ENCODE results near the gene CXorf65. TPM values are rescaled to one million over a fixed set of nuclear protein-coding genes. Genes with fewer than 3 reads are reported as not detected.

CXorf65 gene
- total and polyA plus RNA-seq, 11 donors: not detected

DNA sequence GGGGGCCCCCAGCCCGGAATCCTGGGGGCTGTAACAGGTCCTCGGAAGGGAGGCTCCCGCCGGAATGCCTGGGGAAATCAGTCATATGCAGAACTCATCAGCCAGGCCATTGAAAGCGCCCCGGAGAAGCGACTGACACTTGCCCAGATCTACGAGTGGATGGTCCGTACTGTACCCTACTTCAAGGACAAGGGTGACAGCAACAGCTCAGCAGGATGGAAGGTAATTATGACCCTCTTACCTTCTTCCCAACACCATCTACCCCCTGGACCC is 9.8 kb downstream of the CXorf65 start:
- DNase-seq: peak in 1 of 5 donors; percentile 49
- Histone ChIP-seq H3K27ac (peak overlapping the region in 6 of 12 donors; percentile 20 to 79 (median 70)), H3K9me3 (no peaks in the 10 kb centered on the region), H3K4me3 (peak overlapping the region; percentile 33 to 86 (median 62)), H3K4me1 (peaks cover 0 to 19% (median 5%) of the 10 kb centered on the region in 12 donors), H3K27me3 (peaks cover 0 to 6% (median 0%) of the 10 kb centered on the region in 9 donors), H3K36me3 (no peaks in the 10 kb centered on the region)
- TF ChIP-seq POLR2A (IDR thresholded peaks at IDR 0.05): no peak
- TF ChIP-seq, protein P1, sequence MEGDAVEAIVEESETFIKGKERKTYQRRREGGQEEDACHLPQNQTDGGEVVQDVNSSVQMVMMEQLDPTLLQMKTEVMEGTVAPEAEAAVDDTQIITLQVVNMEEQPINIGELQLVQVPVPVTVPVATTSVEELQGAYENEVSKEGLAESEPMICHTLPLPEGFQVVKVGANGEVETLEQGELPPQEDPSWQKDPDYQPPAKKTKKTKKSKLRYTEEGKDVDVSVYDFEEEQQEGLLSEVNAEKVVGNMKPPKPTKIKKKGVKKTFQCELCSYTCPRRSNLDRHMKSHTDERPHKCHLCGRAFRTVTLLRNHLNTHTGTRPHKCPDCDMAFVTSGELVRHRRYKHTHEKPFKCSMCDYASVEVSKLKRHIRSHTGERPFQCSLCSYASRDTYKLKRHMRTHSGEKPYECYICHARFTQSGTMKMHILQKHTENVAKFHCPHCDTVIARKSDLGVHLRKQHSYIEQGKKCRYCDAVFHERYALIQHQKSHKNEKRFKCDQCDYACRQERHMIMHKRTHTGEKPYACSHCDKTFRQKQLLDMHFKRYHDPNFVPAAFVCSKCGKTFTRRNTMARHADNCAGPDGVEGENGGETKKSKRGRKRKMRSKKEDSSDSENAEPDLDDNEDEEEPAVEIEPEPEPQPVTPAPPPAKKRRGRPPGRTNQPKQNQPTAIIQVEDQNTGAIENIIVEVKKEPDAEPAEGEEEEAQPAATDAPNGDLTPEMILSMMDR (IDR thresholded peaks at IDR 0.05): no peak
- no peak for ATAC-seq
- intact Hi-C loops (cut with DNase I): loop anchor here in 5 of 10 donors (2.0 to 5.0 kb wide), 4 partner anchors 28 to 86 kb away; partner anchors contain the start of gene SNX12 (in 1 of the 5)
- WGBS, 4 donors: 1 to 37% (median 7%) methylated on average over 9 of the region's 9 CpGs

DNA sequence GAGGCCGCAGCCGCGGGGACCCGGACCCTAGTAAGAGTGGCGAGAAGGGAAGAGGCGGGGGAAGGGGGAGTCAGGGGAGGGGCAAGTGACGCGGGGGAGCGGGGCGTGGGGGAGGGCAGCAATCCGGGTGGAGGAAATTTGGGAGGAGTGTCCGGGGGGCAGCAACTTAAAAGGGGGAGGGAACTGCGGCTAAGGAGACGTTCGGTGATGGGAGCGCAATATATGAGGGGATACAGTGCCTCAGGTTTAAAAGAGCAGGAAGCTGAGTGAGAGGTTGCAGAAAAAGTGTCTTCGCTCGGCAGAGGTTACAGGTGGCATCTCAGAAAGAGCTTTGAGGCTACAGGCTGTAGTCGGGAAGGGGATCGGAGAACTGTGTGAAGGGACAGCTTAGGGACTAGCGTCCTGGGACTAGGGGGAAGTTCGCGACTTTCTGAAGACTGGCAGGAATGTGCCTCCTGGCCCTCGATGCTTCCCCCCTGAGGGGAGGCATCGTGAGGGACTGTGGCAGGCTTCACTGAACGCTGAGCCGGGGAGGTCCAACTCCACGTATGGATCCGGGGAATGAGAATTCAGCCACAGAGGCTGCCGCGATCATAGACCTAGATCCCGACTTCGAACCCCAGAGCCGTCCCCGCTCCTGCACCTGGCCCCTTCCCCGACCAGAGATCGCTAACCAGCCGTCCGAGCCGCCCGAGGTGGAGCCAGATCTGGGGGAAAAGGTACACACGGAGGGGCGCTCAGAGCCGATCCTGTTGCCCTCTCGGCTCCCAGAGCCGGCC is 10.4 kb downstream of the CXorf65 start:
- peak in 1 of 5 donors; percentile 77 for DNase-seq
- TF ChIP-seq, protein P1 (IDR thresholded peaks at IDR 0.05): no peak
- TF ChIP-seq POLR2A (IDR thresholded peaks at IDR 0.05): peak in 1 of 2 donors; percentile 44
- H3K4me3 ChIP-seq: peak overlapping the region; percentile 33 to 86 (median 62)
- intact Hi-C loops (cut with DNase I): loop anchor here in 5 of 10 donors (2.0 to 5.0 kb wide), 4 partner anchors 27 to 86 kb away; partner anchors contain the start of gene SNX12 (in 1 of the 5)
- peaks cover 0 to 19% (median 5%) of the 10 kb centered on the region in 12 donors for H3K4me1 ChIP-seq
- ATAC-seq: peak; percentile 78 to 88 (median 82)
- H3K9me3 ChIP-seq: no peaks in the 10 kb centered on the region
- peak overlapping the region; percentile 19 to 80 (median 60) for H3K27ac ChIP-seq
- WGBS, 4 donors: 1 to 33% (median 11%) methylated on average over 38 to 46 of the region's 46 CpGs
- H3K36me3 ChIP-seq: no peaks in the 10 kb centered on the region
- H3K27me3 ChIP-seq: peaks cover 0 to 6% (median 0%) of the 10 kb centered on the region in 9 donors

DNA sequence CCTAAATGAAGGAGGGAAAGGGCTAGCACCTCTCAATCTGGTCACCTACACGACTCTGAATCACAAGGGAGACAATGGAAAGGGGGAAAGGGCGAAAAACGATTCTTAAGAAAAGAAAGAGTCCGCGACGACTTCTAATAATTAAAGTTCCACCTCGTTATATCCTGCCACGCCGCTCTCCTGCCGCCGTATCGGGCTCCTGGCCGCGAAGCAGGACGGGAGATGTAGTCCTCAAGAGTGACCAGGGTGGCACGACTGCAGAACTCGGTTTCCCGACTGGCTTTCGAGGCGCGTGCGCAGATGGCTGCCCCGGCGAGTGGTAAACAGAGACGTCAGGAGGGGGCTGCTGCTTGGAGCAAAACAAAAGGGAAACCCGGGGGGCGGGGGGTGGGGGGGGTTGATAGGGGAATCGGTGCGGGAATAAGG is 11.0 kb downstream of the CXorf65 start, which contains the start of gene FOXO4:
Gene FOXO4, plus strand, starts transcription at position 297 of the 426 bp plus-strand sequence. CDS start 678 bp downstream, outside the sequence.
- H3K27me3 ChIP-seq: peaks cover 0 to 6% (median 0%) of the 10 kb centered on the region in 9 donors
- peak within 1 kb of the TSS; percentile 19 to 80 (median 60) for H3K27ac ChIP-seq
- no peaks in the 10 kb centered on the region for H3K9me3 ChIP-seq
- peak within 1 kb of the TSS; percentile 33 to 86 (median 62) for H3K4me3 ChIP-seq
- DNase-seq (peak; percentile 91 to 95 (median 91)), ATAC-seq (peak; percentile 96 to 98 (median 97))
- WGBS, 4 donors: 1 to 20% (median 5%) methylated on average over 29 of the region's 29 CpGs
- H3K4me1 ChIP-seq: peaks cover 0 to 19% (median 5%) of the 10 kb centered on the region in 12 donors
- intact Hi-C loops (cut with DNase I): loop anchor here in 5 of 10 donors (5.0 kb wide), 3 partner anchors 37 to 87 kb away; no protein-coding TSS in a partner anchor
- no peaks in the 10 kb centered on the region for H3K36me3 ChIP-seq
- TF ChIP-seq, protein P1 (IDR thresholded peaks at IDR 0.05): no peak
- TF ChIP-seq POLR2A (IDR thresholded peaks at IDR 0.05): peak in 1 of 2 donors; percentile 34

DNA sequence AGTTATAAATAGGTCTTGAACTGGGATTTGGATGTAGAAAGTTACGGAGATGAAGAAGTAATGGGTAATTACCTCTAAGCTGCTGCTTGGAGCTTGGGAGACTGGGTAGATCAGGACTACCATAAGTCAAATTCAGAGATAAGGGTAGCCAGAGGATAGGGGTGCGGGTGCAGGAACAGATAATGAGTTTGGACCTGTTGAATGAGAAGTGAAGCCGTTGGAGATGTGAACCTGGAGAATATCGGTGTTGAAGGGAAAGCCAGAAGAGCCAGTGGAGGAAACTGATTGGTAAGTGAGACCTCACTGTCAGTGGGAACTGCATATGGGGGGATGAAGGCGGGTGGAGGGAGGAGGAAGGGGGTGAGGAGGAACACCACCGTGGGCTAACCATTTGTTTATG is 11.5 kb downstream of the CXorf65 start:
- intact Hi-C loops (cut with DNase I): loop anchor here in 5 of 10 donors (5.0 kb wide), 3 partner anchors 37 to 87 kb away; no protein-coding TSS in a partner anchor
- no peak for ATAC-seq
- no peaks in the 10 kb centered on the region for H3K36me3 ChIP-seq
- WGBS, 4 donors: 21 to 41% (median 30%) methylated on average over 6 of the region's 6 CpGs
- DNase-seq: no peak
- no peak for TF ChIP-seq POLR2A (IDR thresholded peaks at IDR 0.05)
- TF ChIP-seq, protein P1 (IDR thresholded peaks at IDR 0.05): no peak
- H3K27ac ChIP-seq: no peak overlapping the region
- H3K27me3 ChIP-seq: peaks cover 0 to 11% (median 0%) of the 10 kb centered on the region in 9 donors
- peak overlapping the region in 11 of 12 donors; percentile 19 to 86 (median 62) for H3K4me3 ChIP-seq
- H3K4me1 ChIP-seq: peaks cover 0 to 19% (median 5%) of the 10 kb centered on the region in 12 donors
- H3K9me3 ChIP-seq: no peaks in the 10 kb centered on the region

All from heart left ventricle (tissue), 16 donors.